Esophagus squamous epithelium (tissue), 5 donors: ENCODE data around the gene MAP3K19. TPM values are rescaled to one million over a fixed set of nuclear protein-coding genes. Genes with fewer than 3 reads are reported as not detected.

Experiments
- DNase-seq: peaks from one replicate; lab custom pipeline; 2025; lab: John Stamatoyannopoulos, UW
- H3K27ac ChIP-seq, 4 donors: fragments of 200-600 bp; sonication (generic); one replicate each; pipeline ENCODE4 v1.5.1; 2016 to 2019; ENCODE audit warnings: mild to moderate bottlenecking in 1 of 4
- H3K27me3 ChIP-seq, 4 donors: fragments of 200-600 bp; sonication (generic); 1 replicate in 3 of 4; 2 replicates in 1 of 4; pipeline versions ENCODE4 v1.5.1 to v1.6.0; 2017 to 2021; ENCODE audit warnings: antibody characterized with exemption in 1 of 4
- H3K36me3 ChIP-seq, 3 donors: fragments of 200-600 bp; sonication (generic); one replicate each; pipeline ENCODE4 v1.5.1; 2016 to 2019
- H3K4me1 ChIP-seq, 3 donors: fragments of 200-600 bp; sonication (generic); one replicate each; pipeline ENCODE4 v1.5.1; 2017 to 2019
- H3K4me3 ChIP-seq, 4 donors: fragments of 200-600 bp; sonication (generic); 1 replicate in 3 of 4; 2 replicates in 1 of 4; pipeline ENCODE4 v1.5.1; 2016 to 2019; ENCODE audit warnings: mild to moderate bottlenecking in 2 of 4, moderate library complexity in 1 of 4
- H3K9me3 ChIP-seq, 3 donors: fragments of 200-600 bp; sonication (generic); one replicate each; pipeline ENCODE4 v1.5.1; 2016 to 2019
- POLR2A ChIP-seq, 4 donors: fragments of 450-650 bp; IDR thresholded peaks; one replicate each; pipeline ENCODE4 v1.6.1; 2017; ENCODE audit warnings: antibody characterized with exemption in 4 of 4, mild to moderate bottlenecking in 4 of 4, moderate library complexity in 3 of 4
- WGBS, 2 donors: methylation state at CpG; one replicate each; pipeline ENCODE4 v1.1.5; 2018; 5-methylcytosine and 5-hydroxymethylcytosine counted together
- intact Hi-C: fragments of 100-400 bp; cut with DNase I; formaldehyde crosslinking; loops from one replicate; pipeline ENCODE4 v1.15.0; 2022
- total RNA-seq, 4 donors: library from RNA; depleted of rRNA; stranded (reverse); fragments of >200 nt; gene quantifications; one replicate each; pipeline ENCODE4 v1.1.0, GENCODE V29; 2016
- TF ChIP-seq, protein P1 (sequence below), 6 experiments: fragments of 450-650 bp in 4 of 6; fragments of 200-600 bp in 2 of 6; sonication (generic) in 2 of 6; IDR thresholded peaks; one replicate each; pipeline ENCODE4 v1.5.1; 2016 to 2019; ENCODE audit warnings: antibody characterized with exemption in 6 of 6, mild to moderate bottlenecking in 4 of 6, moderate library complexity in 4 of 6
- donor health status: DM: yes; HTN: yes; CAD: no.

Gene MAP3K19
- total RNA-seq, 4 donors from 2014 or later, result not detected

DNA sequence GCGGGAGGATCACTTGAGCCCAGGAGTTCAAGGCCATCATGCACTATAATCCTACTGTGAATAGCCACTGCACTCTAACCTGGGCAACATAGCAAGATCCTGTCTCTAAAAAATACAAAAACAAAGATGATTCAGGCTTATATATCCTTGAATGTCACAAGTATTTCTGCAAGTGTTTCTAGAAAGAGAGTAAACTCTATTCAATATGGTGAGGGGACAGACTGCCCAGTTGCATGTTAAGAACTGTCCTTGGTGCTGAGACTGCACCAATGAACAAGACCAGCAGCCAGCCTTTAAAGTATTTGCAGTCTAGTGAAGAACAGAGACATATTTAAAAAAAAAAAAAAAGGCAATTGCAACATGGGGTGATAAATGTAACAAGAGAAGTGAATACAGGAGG is 16.4 kb downstream of the MAP3K19 start:
- WGBS, 2 donors, result 87 to 92% methylated on average over 1 of the region's 1 CpG
- no peaks in the 10 kb centered on the region for H3K9me3 ChIP-seq
- H3K36me3 ChIP-seq, result no peaks in the 10 kb centered on the region
- intact Hi-C loops, result no loop called here
- no peak for TF ChIP-seq POLR2A (IDR thresholded peaks at IDR 0.05)
- TF ChIP-seq, protein P1, sequence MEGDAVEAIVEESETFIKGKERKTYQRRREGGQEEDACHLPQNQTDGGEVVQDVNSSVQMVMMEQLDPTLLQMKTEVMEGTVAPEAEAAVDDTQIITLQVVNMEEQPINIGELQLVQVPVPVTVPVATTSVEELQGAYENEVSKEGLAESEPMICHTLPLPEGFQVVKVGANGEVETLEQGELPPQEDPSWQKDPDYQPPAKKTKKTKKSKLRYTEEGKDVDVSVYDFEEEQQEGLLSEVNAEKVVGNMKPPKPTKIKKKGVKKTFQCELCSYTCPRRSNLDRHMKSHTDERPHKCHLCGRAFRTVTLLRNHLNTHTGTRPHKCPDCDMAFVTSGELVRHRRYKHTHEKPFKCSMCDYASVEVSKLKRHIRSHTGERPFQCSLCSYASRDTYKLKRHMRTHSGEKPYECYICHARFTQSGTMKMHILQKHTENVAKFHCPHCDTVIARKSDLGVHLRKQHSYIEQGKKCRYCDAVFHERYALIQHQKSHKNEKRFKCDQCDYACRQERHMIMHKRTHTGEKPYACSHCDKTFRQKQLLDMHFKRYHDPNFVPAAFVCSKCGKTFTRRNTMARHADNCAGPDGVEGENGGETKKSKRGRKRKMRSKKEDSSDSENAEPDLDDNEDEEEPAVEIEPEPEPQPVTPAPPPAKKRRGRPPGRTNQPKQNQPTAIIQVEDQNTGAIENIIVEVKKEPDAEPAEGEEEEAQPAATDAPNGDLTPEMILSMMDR (IDR thresholded peaks at IDR 0.05), result no peak
- H3K27me3 ChIP-seq, result no peaks in the 10 kb centered on the region
- no peaks in the 10 kb centered on the region for H3K4me1 ChIP-seq
- DNase-seq, result no peak
- H3K4me3 ChIP-seq, result no peak overlapping the region
- no peak overlapping the region for H3K27ac ChIP-seq

DNA sequence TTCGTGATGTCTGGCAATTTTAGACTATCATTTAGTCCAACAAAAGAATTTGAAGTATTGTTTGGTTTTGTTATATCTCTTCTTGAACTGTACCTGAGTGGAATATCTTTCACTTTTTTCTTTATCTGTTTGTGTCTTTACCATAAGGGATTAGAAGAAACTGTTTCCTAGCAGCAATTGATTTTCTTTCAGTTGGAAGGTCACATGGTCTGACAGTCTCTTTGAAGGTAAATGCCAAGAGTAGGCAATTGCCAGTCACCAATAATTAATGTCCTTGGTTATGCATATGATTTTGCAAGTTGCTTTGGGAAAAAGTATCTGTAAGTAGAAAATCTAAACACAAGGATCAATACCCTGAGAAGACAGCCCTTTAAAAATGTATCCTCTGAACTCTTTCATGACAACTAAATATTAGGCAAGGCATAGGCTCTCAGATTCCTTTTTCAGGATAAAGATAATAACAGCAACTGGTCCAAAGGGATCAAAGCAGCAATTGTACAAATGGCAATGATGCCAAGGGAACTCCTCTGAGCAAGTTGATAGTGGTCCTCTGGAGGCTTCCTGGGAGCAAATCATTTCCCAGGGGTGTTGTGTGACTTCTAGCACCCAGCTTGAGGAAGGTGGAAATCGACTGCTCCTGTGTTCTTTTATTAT is 17.6 kb downstream of the MAP3K19 start:
- Histone ChIP-seq H3K4me3 (no peak overlapping the region), H3K27ac (no peak overlapping the region), H3K36me3 (no peaks in the 10 kb centered on the region), H3K4me1 (no peaks in the 10 kb centered on the region), H3K27me3 (no peaks in the 10 kb centered on the region), H3K9me3 (no peaks in the 10 kb centered on the region)
- no peak for DNase-seq
- WGBS, 2 donors, result 58 to 65% methylated on average over 2 of the region's 2 CpGs
- intact Hi-C loops, result no loop called here
- TF ChIP-seq POLR2A (IDR thresholded peaks at IDR 0.05), result no peak
- TF ChIP-seq, protein P1 (IDR thresholded peaks at IDR 0.05), result no peak

DNA sequence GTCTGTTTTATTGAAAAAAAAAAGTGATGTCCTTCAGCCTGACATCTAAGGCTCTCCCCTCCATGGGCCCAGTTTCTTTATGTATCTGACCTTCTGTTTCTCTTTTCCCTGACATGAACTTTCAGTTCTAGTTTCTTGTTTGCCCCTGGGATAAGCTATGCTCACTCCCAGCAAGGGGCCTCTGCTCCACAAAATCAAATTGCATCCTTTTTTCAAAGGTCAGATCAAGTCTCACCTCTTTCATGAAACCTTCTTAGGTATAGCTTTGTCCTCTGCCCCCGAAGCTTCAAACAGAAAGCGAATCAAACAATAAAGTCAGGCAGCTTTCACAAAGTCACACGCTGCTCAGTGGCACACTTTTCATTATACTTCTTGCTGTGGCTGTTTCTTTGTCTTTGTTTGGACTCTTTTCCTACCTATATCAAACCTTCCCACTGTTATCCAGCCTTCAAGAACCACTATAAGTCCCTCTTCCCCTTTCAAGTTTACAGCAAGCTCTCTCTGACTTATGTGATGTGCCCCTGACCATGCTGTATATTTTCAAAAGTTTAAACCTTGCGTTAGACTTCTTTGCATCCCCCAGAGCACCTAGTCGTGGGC is 23.3 kb downstream of the MAP3K19 start:
- H3K36me3 ChIP-seq, result no peaks in the 10 kb centered on the region
- DNase-seq, result no peak
- H3K4me1 ChIP-seq, result no peaks in the 10 kb centered on the region
- no peaks in the 10 kb centered on the region for H3K27me3 ChIP-seq
- no peak overlapping the region for H3K4me3 ChIP-seq
- no peaks in the 10 kb centered on the region for H3K9me3 ChIP-seq
- 79 to 83% methylated on average over 5 of the region's 5 CpGs for WGBS, 2 donors
- no peak overlapping the region for H3K27ac ChIP-seq
- intact Hi-C loops, result no loop called here
- no peak for TF ChIP-seq POLR2A (IDR thresholded peaks at IDR 0.05)
- TF ChIP-seq, protein P1 (IDR thresholded peaks at IDR 0.05), result no peak

DNA sequence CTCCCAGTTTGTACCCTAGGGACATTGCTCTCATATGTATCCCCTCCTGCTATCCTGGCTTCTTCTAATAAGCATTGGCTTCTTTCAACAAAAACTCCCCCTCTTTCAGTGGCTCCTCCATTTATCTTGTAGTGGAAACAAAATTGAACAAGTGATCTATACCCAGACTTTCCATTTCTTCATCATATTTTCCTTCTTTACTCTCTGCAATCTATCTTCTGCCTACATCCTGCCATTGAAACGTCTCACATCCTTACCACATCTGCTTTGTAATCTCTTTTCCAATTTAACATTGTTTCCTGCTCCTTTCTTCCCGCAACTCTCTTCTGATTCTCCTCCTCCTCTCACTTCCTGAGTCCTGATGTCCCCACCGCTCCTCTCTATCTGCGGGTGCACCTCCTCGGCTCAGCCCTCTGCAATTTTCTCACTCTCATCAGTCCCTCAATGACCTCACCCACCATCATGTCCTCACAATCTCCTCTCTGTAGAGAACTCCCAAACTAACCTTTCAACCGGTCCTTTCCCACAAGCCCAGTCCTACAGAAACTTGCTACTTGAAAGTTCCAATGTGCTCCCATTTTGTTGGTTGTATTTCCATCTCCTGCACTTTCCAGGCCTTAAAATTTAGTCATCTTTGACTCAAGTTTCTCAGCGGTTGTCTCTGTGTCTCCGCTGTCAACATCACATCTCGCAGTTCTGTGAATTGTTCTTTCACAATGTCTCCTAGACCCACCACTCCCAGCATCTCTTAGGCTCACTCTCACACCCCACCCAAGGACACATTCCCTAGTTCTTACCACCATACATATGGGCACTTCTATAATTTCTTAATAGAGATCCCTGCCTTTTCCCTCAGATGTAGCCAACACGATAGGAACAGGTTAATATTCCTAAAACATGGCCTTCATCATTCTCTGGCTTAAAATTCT is 24.0 kb downstream of the MAP3K19 start:
- no peak for DNase-seq
- H3K36me3 ChIP-seq, result no peaks in the 10 kb centered on the region
- intact Hi-C loops, result no loop called here
- no peaks in the 10 kb centered on the region for H3K27me3 ChIP-seq
- 73 to 75% methylated on average over 10 of the region's 10 CpGs for whole genome bisulfite sequencing, 2 donors
- TF ChIP-seq POLR2A (IDR thresholded peaks at IDR 0.05), result no peak
- TF ChIP-seq, protein P1 (IDR thresholded peaks at IDR 0.05), result no peak
- no peak overlapping the region for H3K4me3 ChIP-seq
- H3K27ac ChIP-seq, result no peak overlapping the region
- no peaks in the 10 kb centered on the region for H3K9me3 ChIP-seq
- H3K4me1 ChIP-seq, result no peaks in the 10 kb centered on the region

DNA sequence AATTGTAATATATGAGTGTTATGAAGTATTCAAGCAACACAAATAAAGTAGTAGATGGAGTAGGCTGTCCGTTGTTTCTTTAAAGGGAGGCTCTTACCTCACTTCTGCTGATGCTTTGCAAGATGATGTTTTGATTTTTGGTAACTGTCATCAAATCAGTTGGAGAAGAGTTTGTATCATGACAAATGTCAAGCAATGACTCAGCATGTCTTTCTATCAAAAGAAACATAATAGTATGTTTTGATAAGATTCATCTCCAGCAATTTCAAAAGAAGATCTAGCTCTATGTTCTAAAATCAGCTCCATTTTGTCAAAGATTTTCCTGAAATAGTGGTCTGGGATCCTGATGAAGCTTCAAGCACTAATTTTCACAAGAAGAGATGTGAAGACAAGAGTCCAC is 25.6 kb downstream of the MAP3K19 start:
- no peak overlapping the region for H3K4me3 ChIP-seq

More for the DNA sequence above, 25.6 kb downstream of the MAP3K19 start:
- WGBS, 2 donors, result 74 to 86% methylated on average over 1 of the region's 1 CpG
- no peak overlapping the region for H3K27ac ChIP-seq
- H3K9me3 ChIP-seq, result no peaks in the 10 kb centered on the region
- no peak for DNase-seq
- no peaks in the 10 kb centered on the region for H3K27me3 ChIP-seq
- no peaks in the 10 kb centered on the region for H3K4me1 ChIP-seq
- H3K36me3 ChIP-seq, result no peaks in the 10 kb centered on the region
- intact Hi-C loops, result no loop called here
- TF ChIP-seq POLR2A (IDR thresholded peaks at IDR 0.05), result no peak
- TF ChIP-seq, protein P1 (IDR thresholded peaks at IDR 0.05), result no peak
